Activated CD8-positive, alpha-beta memory T cell treated with anti-CD3 and anti-CD28 coated beads for 36 hours (primary cell): ENCODE results near the gene CDC73. TPM values are rescaled to one million over a fixed set of nuclear protein-coding genes. Genes with fewer than 3 reads are reported as not detected.

ENCODE experiments used
- total RNA-seq, 2 experiments: library from RNA; stranded (reverse); gene quantifications; one replicate each; pipeline ENCODE4 v1.2.3, GENCODE V29; 2021

Gene CDC73
- total RNA-seq, 2 experiments from 2014 or later = 49.1 to 52.7 TPM

Other genes with a start within 250 kb of the CDC73 start
- 100 to 1,000 TPM; 112 to 118 TPM for gene UCHL5, start 62.7 kb upstream of the CDC73 start, total RNA-seq
- gene RO60, start 62.4 kb upstream of the CDC73 start, total RNA-seq = 10 to 100 TPM; 75.9 to 80.7 TPM
- gene GLRX2, start 16.6 kb upstream of the CDC73 start, total RNA-seq = 10 to 100 TPM; 49.9 to 51.9 TPM
- gene B3GALT2, start 64.6 kb downstream of the CDC73 start, total RNA-seq = under 1 TPM; 0.13 TPM